ENCODE results near the gene SKIL.

GRCh38 chr3:170353485-170353884 lies 4.0 kb upstream of the SKIL start:
- TF ChIP-seq POLR2A (IDR thresholded peaks at IDR 0.05) (no peak), POLR2AphosphoS5 (IDR thresholded peaks at IDR 0.05; ENCODE audit: insufficient read depth in 1 of 2, low read depth in 1 of 2) (no peak), CTCF (IDR thresholded peaks at IDR 0.05) (no peak)
